Activated naive CD4-positive, alpha-beta T cell treated with anti-CD3 and anti-CD28 coated beads for 36 hours (primary cell): Measurements from ENCODE around the gene TNS1. TPM values are rescaled to one million over a fixed set of nuclear protein-coding genes. Genes with fewer than 3 reads are reported as not detected.

Experiments
- CTCF ChIA-PET: fragments of 350-600 bp; sonication (Branson Sonifier 250); formaldehyde crosslinking; loops from one replicate; lab custom pipeline; 2021; ENCODE audit warnings: antibody characterized with exemption; lab: Charles Lee
- DNase-seq: peaks from one replicate; pipeline ENCODE4 v3.0.0-alpha.2; 2020
- H3K27ac Mint-ChIP-seq: one replicate; pipeline ENCODE4 v1.8.0; 2021; ENCODE audit warnings: mild to moderate bottlenecking, mixed read lengths
- H3K27me3 Mint-ChIP-seq: one replicate; pipeline ENCODE4 v1.8.0; 2021; ENCODE audit warnings: low read depth, mixed read lengths
- H3K36me3 Mint-ChIP-seq: one replicate; pipeline ENCODE4 v1.8.0; 2021; ENCODE audit warnings: low read depth, mixed read lengths
- H3K4me1 Mint-ChIP-seq: one replicate; pipeline ENCODE4 v1.8.0; 2021; ENCODE audit warnings: low read depth, mixed read lengths
- H3K4me3 Mint-ChIP-seq: one replicate; pipeline ENCODE4 v1.8.0; 2021; ENCODE audit warnings: mild to moderate bottlenecking, moderate library complexity, mixed read lengths
- H3K9me3 Mint-ChIP-seq: one replicate; pipeline ENCODE4 v1.8.0; 2021; ENCODE audit warnings: mixed read lengths
- intact Hi-C: fragments of 100-400 bp; cut with micrococcal nuclease; formaldehyde crosslinking; loops from one replicate; pipeline ENCODE4 v1.15.1; 2023
- total RNA-seq, 2 experiments: library from RNA; stranded (reverse); gene quantifications; one replicate each; pipeline ENCODE4 v1.2.3, GENCODE V29; 2021

TNS1 gene
- total RNA-seq, 2 experiments from 2014 or later, result 0.40 to 0.74 TPM

- DNase-seq, result no peak
- no peaks in the 10 kb centered on the region for H3K9me3 Mint-ChIP-seq
- H3K4me1 Mint-ChIP-seq, result no peaks in the 10 kb centered on the region
- no peak overlapping the region for H3K27ac Mint-ChIP-seq
- intact Hi-C loops, result no loop called here
- H3K4me3 Mint-ChIP-seq, result no peak overlapping the region
- no peaks in the 10 kb centered on the region for H3K36me3 Mint-ChIP-seq
- H3K27me3 Mint-ChIP-seq, result peaks cover 2% of the 10 kb centered on the region
- CTCF ChIA-PET, result interaction anchor here (0.6 kb wide), 1 partner anchor 901 kb away, joined by 3 read pairs; no protein-coding TSS in a partner anchor
Measured at GRCh38 chr2:217849154-217849975, 153.4 kb downstream of the TNS1 start.

DNA sequence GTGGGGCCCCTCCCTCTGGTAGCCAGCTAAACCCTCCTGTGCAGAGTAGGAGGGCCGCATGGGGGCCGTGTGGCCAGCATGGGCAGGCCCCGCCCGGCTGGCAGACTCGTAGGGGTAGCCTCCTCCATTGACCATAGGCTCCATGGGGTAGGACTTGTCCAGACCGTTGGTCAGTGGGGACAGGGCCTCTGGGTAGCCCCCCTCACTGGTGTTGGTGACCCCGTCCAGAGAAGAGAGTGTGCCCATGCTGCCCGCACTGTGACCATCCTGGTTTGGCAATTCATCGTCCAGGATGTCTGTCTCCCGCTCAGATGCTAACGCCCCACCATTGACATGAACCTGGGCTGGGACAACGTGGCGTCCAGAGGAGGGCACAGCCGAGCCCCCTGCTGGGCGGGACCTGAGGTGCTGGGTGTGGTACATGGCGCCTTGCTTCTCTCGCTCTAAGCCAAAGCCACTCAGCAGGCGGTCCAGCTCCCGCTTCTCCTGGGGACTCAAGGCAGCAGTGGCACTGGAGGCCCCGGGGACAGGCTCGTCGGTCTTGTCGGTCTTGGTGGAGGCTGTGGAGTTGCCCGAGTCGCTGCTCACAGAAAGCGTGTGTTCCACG, 154.3 kb downstream of the TNS1 start:
- intact Hi-C loops, result no loop called here
- Mint-ChIP-seq H3K27ac (no peak overlapping the region), H3K9me3 (no peaks in the 10 kb centered on the region), H3K36me3 (no peaks in the 10 kb centered on the region), H3K27me3 (peaks cover 2% of the 10 kb centered on the region), H3K4me1 (no peaks in the 10 kb centered on the region), H3K4me3 (no peak overlapping the region)
- no peak for DNase-seq
- CTCF ChIA-PET, result no interaction called here

DNA sequence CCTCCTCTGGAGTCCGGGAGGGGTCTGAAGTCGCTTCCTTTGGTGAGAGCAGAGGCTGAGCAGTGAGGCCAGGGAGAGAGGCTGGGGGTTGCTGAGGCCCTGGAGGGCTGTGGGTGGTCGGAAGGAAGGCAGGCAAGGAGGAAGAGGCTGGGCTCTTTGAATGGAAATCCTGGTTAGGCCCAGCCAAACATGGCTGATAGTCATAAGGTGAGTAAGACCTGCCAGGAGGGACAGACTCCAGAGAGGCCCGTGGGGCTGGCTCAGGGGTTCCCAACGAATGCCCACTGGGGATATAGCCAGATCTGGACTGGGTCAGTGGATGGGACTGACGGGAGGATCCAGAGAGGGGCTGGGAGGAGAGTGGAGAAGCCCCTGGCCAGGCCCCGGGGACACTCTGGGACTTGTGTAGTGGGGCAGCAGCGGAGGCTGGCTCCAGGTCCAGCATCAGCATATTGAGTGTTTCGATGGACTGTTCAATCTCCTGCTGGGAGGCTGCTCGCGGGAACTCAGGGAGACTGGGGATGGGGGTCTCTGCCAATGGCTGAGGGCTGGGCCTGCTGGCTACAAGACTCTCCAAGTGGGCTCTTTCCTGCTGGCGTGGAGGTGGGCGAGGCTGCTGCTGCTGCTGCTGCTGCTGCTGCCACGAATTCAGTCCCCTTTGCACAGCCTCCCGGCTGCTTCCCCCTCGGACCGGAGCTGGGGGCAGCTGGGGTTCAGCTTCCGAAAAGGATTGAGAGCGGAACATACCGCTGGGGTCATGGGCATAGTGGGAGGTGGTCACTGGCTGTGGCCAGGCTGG, 155.0 kb downstream of the TNS1 start:
- H3K4me3 Mint-ChIP-seq, result no peak overlapping the region
- H3K9me3 Mint-ChIP-seq, result no peaks in the 10 kb centered on the region
- no peaks in the 10 kb centered on the region for H3K4me1 Mint-ChIP-seq
- no peaks in the 10 kb centered on the region for H3K36me3 Mint-ChIP-seq
- CTCF ChIA-PET, result no interaction called here
- H3K27me3 Mint-ChIP-seq, result peaks cover 2% of the 10 kb centered on the region
- intact Hi-C loops, result no loop called here
- H3K27ac Mint-ChIP-seq, result no peak overlapping the region
- DNase-seq, result no peak

GRCh38 chr2:217847115-217847514, 155.7 kb downstream of the TNS1 start:
- no peak for DNase-seq
- H3K27me3 Mint-ChIP-seq, result peaks cover 2% of the 10 kb centered on the region
- no peak overlapping the region for H3K27ac Mint-ChIP-seq
- no peaks in the 10 kb centered on the region for H3K9me3 Mint-ChIP-seq
- CTCF ChIA-PET, result no interaction called here
- intact Hi-C loops, result no loop called here
- H3K4me1 Mint-ChIP-seq, result no peaks in the 10 kb centered on the region
- no peak overlapping the region for H3K4me3 Mint-ChIP-seq
- H3K36me3 Mint-ChIP-seq, result no peaks in the 10 kb centered on the region

DNA sequence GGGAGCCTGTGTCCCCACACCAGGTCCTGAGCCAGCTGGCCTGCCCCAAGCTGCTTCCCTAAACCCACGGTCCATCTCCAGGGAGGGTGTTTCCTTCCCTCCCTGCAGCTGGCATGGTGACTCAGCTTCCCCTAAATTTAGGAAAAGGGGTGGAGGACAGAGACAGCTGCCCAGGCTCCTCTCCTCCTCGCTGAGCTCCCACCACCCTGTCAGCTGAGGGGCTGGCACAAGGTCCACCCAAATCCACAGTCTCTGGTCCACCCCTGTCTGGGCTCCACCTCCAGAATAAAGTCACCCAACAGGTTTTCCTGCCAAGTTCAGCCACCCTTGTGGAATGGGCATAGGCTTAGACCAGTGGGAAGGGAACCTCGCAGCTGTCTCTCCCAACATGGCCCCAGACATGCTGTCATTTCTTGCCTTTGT, 156.5 kb downstream of the TNS1 start:
- intact Hi-C loops, result no loop called here
- H3K9me3 Mint-ChIP-seq, result no peaks in the 10 kb centered on the region
- H3K27ac Mint-ChIP-seq, result no peak overlapping the region
- CTCF ChIA-PET, result no interaction called here
- DNase-seq, result no peak
- no peaks in the 10 kb centered on the region for H3K36me3 Mint-ChIP-seq
- no peak overlapping the region for H3K4me3 Mint-ChIP-seq
- H3K4me1 Mint-ChIP-seq, result no peaks in the 10 kb centered on the region
- peaks cover 2% of the 10 kb centered on the region for H3K27me3 Mint-ChIP-seq

- DNase-seq, result no peak
- intact Hi-C loops, result no loop called here
Measured at GRCh38 chr2:217845301-217845700, 157.5 kb downstream of the TNS1 start.

DNA sequence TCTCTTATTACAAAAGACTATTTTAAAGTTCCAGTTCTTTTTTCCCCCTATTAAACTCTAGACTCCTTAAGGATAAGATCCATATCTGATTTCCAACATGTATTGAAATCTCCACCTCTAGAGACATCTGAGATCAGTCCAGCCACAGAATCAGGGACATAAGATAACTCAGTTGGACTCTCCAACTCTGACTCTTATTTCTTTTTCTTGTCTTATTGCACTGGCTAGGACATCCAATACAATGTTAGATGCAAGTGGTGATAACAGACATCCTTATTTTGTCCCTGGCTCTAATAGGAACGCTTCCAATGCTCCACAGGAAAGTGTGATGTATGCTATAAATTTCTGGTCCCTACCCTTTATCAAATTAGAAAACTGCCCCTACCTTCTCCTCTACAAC, 158.1 kb downstream of the TNS1 start:
- H3K27ac Mint-ChIP-seq, result no peak overlapping the region
- intact Hi-C loops, result no loop called here
- peaks cover under 1% of the 10 kb centered on the region for H3K27me3 Mint-ChIP-seq
- no peaks in the 10 kb centered on the region for H3K9me3 Mint-ChIP-seq
- H3K4me1 Mint-ChIP-seq, result no peaks in the 10 kb centered on the region
- no peak for DNase-seq
- CTCF ChIA-PET, result interaction anchor here (0.6 kb wide), 1 partner anchor 60 kb away, joined by 3 read pairs; no protein-coding TSS in a partner anchor
- H3K4me3 Mint-ChIP-seq, result no peak overlapping the region
- H3K36me3 Mint-ChIP-seq, result no peaks in the 10 kb centered on the region

More at GRCh38 chr2:217845301-217845700, 157.5 kb downstream of the TNS1 start:
- Mint-ChIP-seq H3K4me3 (no peak overlapping the region), H3K36me3 (no peaks in the 10 kb centered on the region), H3K9me3 (no peaks in the 10 kb centered on the region), H3K27me3 (peaks cover 2% of the 10 kb centered on the region), H3K27ac (no peak overlapping the region), H3K4me1 (no peaks in the 10 kb centered on the region)
- CTCF ChIA-PET, result no interaction called here

DNA sequence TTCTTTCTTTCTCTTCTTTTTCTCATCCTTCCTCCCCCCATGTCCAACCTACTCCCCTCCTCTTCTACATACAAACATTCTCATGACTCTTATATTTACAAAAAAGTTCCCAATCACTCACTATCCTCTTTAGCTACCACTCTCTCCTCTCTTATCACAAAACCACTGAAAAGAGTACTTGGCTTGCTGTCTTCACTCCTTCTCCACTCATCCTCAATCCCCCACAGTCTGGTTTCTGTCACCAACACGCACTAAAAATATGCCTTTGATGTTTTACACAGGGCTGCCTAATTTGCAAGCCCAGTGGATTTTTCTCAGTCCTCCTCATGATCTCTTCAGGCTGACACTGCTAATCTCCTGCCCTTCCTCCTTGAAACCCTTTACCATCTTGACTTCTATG, 159.5 kb downstream of the TNS1 start:
- H3K36me3 Mint-ChIP-seq, result no peaks in the 10 kb centered on the region
- no peaks in the 10 kb centered on the region for H3K4me1 Mint-ChIP-seq
- no peaks in the 10 kb centered on the region for H3K27me3 Mint-ChIP-seq
- no peak overlapping the region for H3K27ac Mint-ChIP-seq
- H3K4me3 Mint-ChIP-seq, result no peak overlapping the region
- H3K9me3 Mint-ChIP-seq, result no peaks in the 10 kb centered on the region
- DNase-seq, result no peak
- intact Hi-C loops, result no loop called here
- CTCF ChIA-PET, result no interaction called here

DNA sequence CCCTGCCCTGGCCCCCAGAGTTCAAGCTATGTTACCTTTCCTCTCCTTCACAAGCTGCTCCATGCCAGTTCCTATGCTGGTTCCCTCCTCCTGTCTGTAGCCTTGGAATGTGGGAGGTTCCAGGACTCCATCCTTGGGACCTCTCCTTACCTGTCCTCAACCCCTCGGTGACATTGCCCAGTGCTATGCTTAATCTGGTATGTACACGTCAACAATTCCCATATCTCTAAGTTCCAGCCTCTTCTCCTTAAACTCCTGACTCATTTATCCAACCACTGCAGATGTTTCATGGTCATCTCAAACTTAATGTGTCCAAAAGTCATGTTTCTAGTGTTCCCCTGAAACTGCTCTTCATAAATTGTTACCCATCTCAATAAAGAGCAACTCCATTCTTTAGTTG, 160.8 kb downstream of the TNS1 start:
- Mint-ChIP-seq H3K4me3 (no peak overlapping the region), H3K4me1 (no peaks in the 10 kb centered on the region), H3K36me3 (no peaks in the 10 kb centered on the region), H3K27ac (no peak overlapping the region), H3K27me3 (peaks cover 3% of the 10 kb centered on the region), H3K9me3 (no peaks in the 10 kb centered on the region)
- intact Hi-C loops, result no loop called here
- CTCF ChIA-PET, result no interaction called here
- DNase-seq, result no peak

DNA sequence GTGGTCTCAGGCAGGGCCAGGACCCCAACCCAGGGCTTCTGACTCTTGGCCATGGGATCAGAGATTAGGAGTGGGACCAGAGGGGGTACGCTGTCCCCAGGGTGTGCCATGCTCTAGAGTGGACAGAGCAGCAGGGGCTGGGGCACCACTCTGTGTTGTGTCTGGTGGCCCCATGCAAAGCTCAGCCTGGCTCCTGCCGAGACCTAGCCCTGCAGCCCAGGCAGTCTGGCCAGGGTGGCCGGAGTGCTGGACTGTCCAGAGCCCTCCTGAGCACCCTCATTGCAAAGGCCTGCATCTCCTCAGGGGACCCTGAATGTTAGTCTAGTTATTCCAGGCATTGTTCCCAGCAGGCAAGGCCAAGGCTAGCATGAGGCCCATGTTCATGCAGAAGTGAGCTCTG, 162.3 kb downstream of the TNS1 start:
- CTCF ChIA-PET, result no interaction called here
- H3K36me3 Mint-ChIP-seq, result no peaks in the 10 kb centered on the region
- peaks cover 5% of the 10 kb centered on the region for H3K27me3 Mint-ChIP-seq
- H3K4me3 Mint-ChIP-seq, result no peak overlapping the region
- no peak overlapping the region for H3K27ac Mint-ChIP-seq
- intact Hi-C loops, result no loop called here
- DNase-seq, result no peak
- H3K4me1 Mint-ChIP-seq, result no peaks in the 10 kb centered on the region
- H3K9me3 Mint-ChIP-seq, result no peaks in the 10 kb centered on the region

- H3K4me3 Mint-ChIP-seq, result no peak overlapping the region
- peaks cover 5% of the 10 kb centered on the region for H3K27me3 Mint-ChIP-seq
- H3K9me3 Mint-ChIP-seq, result no peaks in the 10 kb centered on the region
- H3K4me1 Mint-ChIP-seq, result no peaks in the 10 kb centered on the region
- CTCF ChIA-PET, result no interaction called here
- intact Hi-C loops, result no loop called here
- H3K36me3 Mint-ChIP-seq, result no peaks in the 10 kb centered on the region
- no peak overlapping the region for H3K27ac Mint-ChIP-seq
- DNase-seq, result no peak
Measured at GRCh38 chr2:217839750-217840107, 163.1 kb downstream of the TNS1 start.

GRCh38 chr2:217839073-217839749, 163.6 kb downstream of the TNS1 start:
- Mint-ChIP-seq H3K27ac (no peak overlapping the region), H3K27me3 (peaks cover 5% of the 10 kb centered on the region), H3K36me3 (no peaks in the 10 kb centered on the region), H3K4me1 (no peaks in the 10 kb centered on the region), H3K9me3 (no peaks in the 10 kb centered on the region), H3K4me3 (no peak overlapping the region)
- CTCF ChIA-PET, result no interaction called here
- intact Hi-C loops, result no loop called here
- no peak for DNase-seq
